ENCODE data around the gene HTR3D.
"Not testable (repeated sequence)": the region's sequence is repeated elsewhere in the genome, so short reads cannot be mapped to it uniquely, and the experiment has no call there.

Gene HTR3D

GRCh38 chr3:184031187-184031792 lies at the start of gene HTR3D:
Gene HTR3D, plus strand, starts transcription at chr3:184031742. Its CDS starts 0 bp downstream, at chr3:184031742.
- H3K27me3 Mint-ChIP-seq = peaks cover 1% of the 10 kb centered on the region
- no peaks in the 10 kb centered on the region for H3K9me3 Mint-ChIP-seq
- H3K4me1 Mint-ChIP-seq (ENCODE audit: low read depth) = no peaks in the 10 kb centered on the region
- H3K27ac Mint-ChIP-seq = no peak within 1 kb of the TSS
- H3K36me3 Mint-ChIP-seq (ENCODE audit: low read depth) = no peaks in the 10 kb centered on the region
- no peak within 1 kb of the TSS for H3K4me3 Mint-ChIP-seq

- Mint-ChIP-seq H3K27ac (no peak overlapping the region), H3K27me3 (no peaks in the 10 kb centered on the region), H3K9me3 (no peaks in the 10 kb centered on the region), H3K4me1 (ENCODE audit: low read depth) (no peaks in the 10 kb centered on the region), H3K36me3 (ENCODE audit: low read depth) (peaks cover 18% of the 10 kb centered on the region), H3K4me3 (no peak overlapping the region)
Observed at GRCh38 chr3:183981990-183982644, 49.4 kb upstream of the HTR3D start.

GRCh38 chr3:183984127-183984740 lies 47.3 kb upstream of the HTR3D start:
- H3K36me3 Mint-ChIP-seq (ENCODE audit: low read depth) = peaks cover 23% of the 10 kb centered on the region
- no peaks in the 10 kb centered on the region for H3K27me3 Mint-ChIP-seq
- H3K27ac Mint-ChIP-seq = no peak overlapping the region
- H3K4me3 Mint-ChIP-seq = no peak overlapping the region
- H3K4me1 Mint-ChIP-seq (ENCODE audit: low read depth) = no peaks in the 10 kb centered on the region
- no peaks in the 10 kb centered on the region for H3K9me3 Mint-ChIP-seq

GRCh38 chr3:183984749-183985729 lies 46.5 kb upstream of the HTR3D start:
- Mint-ChIP-seq H3K4me1 (ENCODE audit: low read depth) (no peaks in the 10 kb centered on the region), H3K27me3 (no peaks in the 10 kb centered on the region), H3K27ac (no peak overlapping the region), H3K4me3 (no peak overlapping the region), H3K36me3 (ENCODE audit: low read depth) (peaks cover 24% of the 10 kb centered on the region), H3K9me3 (no peaks in the 10 kb centered on the region)

- Mint-ChIP-seq H3K9me3 (no peaks in the 10 kb centered on the region), H3K36me3 (ENCODE audit: low read depth) (peaks cover 20% of the 10 kb centered on the region), H3K4me3 (no peak overlapping the region), H3K27ac (no peak overlapping the region), H3K27me3 (no peaks in the 10 kb centered on the region), H3K4me1 (ENCODE audit: low read depth) (no peaks in the 10 kb centered on the region)
Observed at GRCh38 chr3:183987000-183987600, 44.4 kb upstream of the HTR3D start.

- Mint-ChIP-seq H3K27me3 (no peaks in the 10 kb centered on the region), H3K4me1 (ENCODE audit: low read depth) (no peaks in the 10 kb centered on the region)
Observed at GRCh38 chr3:183988216-183988790, 43.2 kb upstream of the HTR3D start.

GRCh38 chr3:183991403-183991802 lies 40.1 kb upstream of the HTR3D start:
- no peaks in the 10 kb centered on the region for H3K9me3 Mint-ChIP-seq
- no peaks in the 10 kb centered on the region for H3K27me3 Mint-ChIP-seq
- H3K36me3 Mint-ChIP-seq (ENCODE audit: low read depth) = peaks cover 20% of the 10 kb centered on the region
- H3K27ac Mint-ChIP-seq = no peak overlapping the region
- H3K4me3 Mint-ChIP-seq = no peak overlapping the region
- H3K4me1 Mint-ChIP-seq (ENCODE audit: low read depth) = no peaks in the 10 kb centered on the region

More at GRCh38 chr3:183988216-183988790, 43.2 kb upstream of the HTR3D start:
- Mint-ChIP-seq H3K36me3 (ENCODE audit: low read depth) (peaks cover 20% of the 10 kb centered on the region), H3K4me3 (no peak overlapping the region), H3K9me3 (no peaks in the 10 kb centered on the region), H3K27ac (no peak overlapping the region)

GRCh38 chr3:184001761-184002160 lies 29.8 kb upstream of the HTR3D start:
- peaks cover 11% of the 10 kb centered on the region for H3K4me1 Mint-ChIP-seq (ENCODE audit: low read depth)
- no peaks in the 10 kb centered on the region for H3K27me3 Mint-ChIP-seq
- no peaks in the 10 kb centered on the region for H3K9me3 Mint-ChIP-seq
- H3K27ac Mint-ChIP-seq = no peak overlapping the region
- H3K36me3 Mint-ChIP-seq (ENCODE audit: low read depth) = peaks cover 17% of the 10 kb centered on the region
- H3K4me3 Mint-ChIP-seq = no peak overlapping the region

GRCh38 chr3:184002469-184002868 lies 29.1 kb upstream of the HTR3D start:
- no peak overlapping the region for H3K4me3 Mint-ChIP-seq
- H3K36me3 Mint-ChIP-seq (ENCODE audit: low read depth) = peaks cover 17% of the 10 kb centered on the region
- H3K27me3 Mint-ChIP-seq = no peaks in the 10 kb centered on the region
- H3K4me1 Mint-ChIP-seq (ENCODE audit: low read depth) = peaks cover 17% of the 10 kb centered on the region
- H3K27ac Mint-ChIP-seq = no peak overlapping the region
- H3K9me3 Mint-ChIP-seq = no peaks in the 10 kb centered on the region

- H3K36me3 Mint-ChIP-seq (ENCODE audit: low read depth) = peaks cover 22% of the 10 kb centered on the region
- H3K9me3 Mint-ChIP-seq = no peaks in the 10 kb centered on the region
- H3K4me3 Mint-ChIP-seq = no peak overlapping the region
- H3K4me1 Mint-ChIP-seq (ENCODE audit: low read depth) = peaks cover 23% of the 10 kb centered on the region
- no peak overlapping the region for H3K27ac Mint-ChIP-seq
- no peaks in the 10 kb centered on the region for H3K27me3 Mint-ChIP-seq
Observed at GRCh38 chr3:184003187-184003967, 28.2 kb upstream of the HTR3D start.

GRCh38 chr3:184004476-184004875 lies 27.1 kb upstream of the HTR3D start:
- Mint-ChIP-seq H3K4me1 (ENCODE audit: low read depth) (peaks cover 23% of the 10 kb centered on the region), H3K27ac (no peak overlapping the region), H3K4me3 (no peak overlapping the region), H3K27me3 (no peaks in the 10 kb centered on the region), H3K36me3 (ENCODE audit: low read depth) (peaks cover 19% of the 10 kb centered on the region), H3K9me3 (no peaks in the 10 kb centered on the region)

GRCh38 chr3:184005941-184006507 lies 25.5 kb upstream of the HTR3D start:
- peaks cover 26% of the 10 kb centered on the region for H3K36me3 Mint-ChIP-seq (ENCODE audit: low read depth)
- peak overlapping the region; percentile 69 for H3K27ac Mint-ChIP-seq
- H3K4me3 Mint-ChIP-seq = peak overlapping the region; percentile 53
- H3K27me3 Mint-ChIP-seq = no peaks in the 10 kb centered on the region
- H3K9me3 Mint-ChIP-seq = no peaks in the 10 kb centered on the region
- peaks cover 23% of the 10 kb centered on the region for H3K4me1 Mint-ChIP-seq (ENCODE audit: low read depth)

- not testable (repeated sequence) for H3K27ac Mint-ChIP-seq, H3K4me3 Mint-ChIP-seq, H3K27me3 Mint-ChIP-seq, H3K9me3 Mint-ChIP-seq
- H3K4me1 Mint-ChIP-seq (ENCODE audit: low read depth) = peaks cover 23% of the 10 kb centered on the region
- peaks cover 32% of the 10 kb centered on the region for H3K36me3 Mint-ChIP-seq (ENCODE audit: low read depth)
Observed at GRCh38 chr3:184007143-184007813, 24.3 kb upstream of the HTR3D start.
